Activated CD8-positive, alpha-beta memory T cell treated with anti-CD3 and anti-CD28 coated beads, Interleukin-2, amount 50 U/mL, for 48 hours (primary cell): ENCODE results near the gene KRTAP10-12.
"Not testable (repeated sequence)": the region's sequence is repeated elsewhere in the genome, so short reads cannot be mapped to it uniquely, and the experiment has no call there.

Experiments used
- DNase-seq: peaks from one replicate; pipeline ENCODE4 v3.0.0-alpha.2; 2020

Gene KRTAP10-12

GRCh38 chr21:44697172-44697810 is at the start of gene KRTAP10-12:
TSS of gene KRTAP10-12 (plus strand) at chr21:44697172. CDS start at chr21:44697202, 30 bp downstream.
- DNase-seq = not testable (repeated sequence)

- DNase-seq = no peak
These were observed 49.8 kb upstream of the KRTAP10-12 start for GRCh38 chr21:44647222-44647552.

- no peak for DNase-seq
These were observed 48.2 kb upstream of the KRTAP10-12 start for GRCh38 chr21:44648557-44649311.

GRCh38 chr21:44649521-44650100 is 47.4 kb upstream of the KRTAP10-12 start:
- no peak for DNase-seq

DNA sequence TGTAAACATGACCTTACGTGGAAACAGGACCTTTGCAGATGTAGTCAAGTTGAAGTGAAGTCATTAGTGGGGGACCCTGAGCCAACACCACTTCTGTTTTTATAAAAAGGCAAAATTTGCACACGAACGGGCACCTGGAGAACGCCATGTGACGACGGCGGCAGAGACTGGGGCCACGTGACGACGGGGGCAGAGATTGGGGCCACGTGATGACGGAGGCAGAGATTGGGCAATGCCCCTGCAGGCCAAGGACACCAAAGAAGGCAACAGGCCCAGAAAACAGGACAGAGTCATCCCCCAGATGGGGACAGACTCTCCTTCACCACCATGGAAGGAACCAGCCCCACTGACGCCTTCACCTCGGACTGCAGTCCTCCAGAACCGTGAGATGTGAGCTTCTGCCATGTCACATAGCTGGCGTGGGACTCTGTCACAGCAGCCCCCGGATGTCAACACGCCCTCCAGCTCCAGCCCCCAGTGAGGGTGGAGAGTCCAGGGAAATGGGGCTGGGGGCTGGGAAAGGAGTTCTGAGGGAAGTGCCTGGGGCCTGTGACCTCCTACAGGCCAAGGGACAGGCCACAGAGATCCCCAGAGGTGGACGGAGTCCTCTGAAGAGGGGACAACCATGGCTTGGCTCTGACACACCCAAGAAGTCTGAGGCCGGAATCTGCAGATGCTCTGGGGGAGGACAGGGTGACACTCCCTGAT is 46.6 kb upstream of the KRTAP10-12 start:
- DNase-seq = no peak

DNA sequence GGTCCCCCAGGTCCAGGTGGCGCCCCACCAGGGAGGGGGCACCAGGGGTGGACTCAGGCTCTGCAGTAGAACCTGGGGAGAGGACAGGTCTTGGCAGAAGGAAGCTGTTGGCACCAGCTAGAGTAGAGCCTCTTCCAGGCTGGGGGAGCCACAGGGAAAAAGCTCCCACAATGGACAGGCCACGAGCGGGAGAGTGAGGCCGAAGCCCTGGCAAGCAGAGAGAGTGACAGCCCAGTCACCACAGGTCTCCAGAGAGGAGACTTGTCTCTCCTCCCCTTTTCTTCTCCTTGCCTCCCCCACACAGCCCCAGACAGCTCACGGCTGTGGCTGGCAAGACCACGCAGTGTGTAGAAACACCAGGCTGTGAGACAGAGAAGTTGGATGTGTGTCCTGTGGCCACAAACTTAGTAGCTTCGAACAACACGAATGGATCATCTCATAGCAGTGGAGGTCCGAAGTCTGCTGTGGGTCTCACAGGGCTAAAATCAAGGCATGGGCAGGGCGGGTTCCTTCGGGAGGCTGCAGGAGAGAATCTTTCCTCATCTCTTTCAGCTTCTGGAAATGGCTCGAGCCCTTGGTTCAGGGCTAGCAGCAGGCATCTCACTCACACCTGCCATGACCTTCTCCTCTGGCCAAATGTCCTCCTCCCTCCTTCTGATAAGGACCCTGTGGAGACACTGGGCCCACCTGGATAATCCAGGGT is 45.8 kb upstream of the KRTAP10-12 start:
- DNase-seq = no peak

- DNase-seq = no peak
These were observed 43.8 kb upstream of the KRTAP10-12 start for GRCh38 chr21:44653123-44653522.

- DNase-seq = peak; percentile 47
These were observed 43.1 kb upstream of the KRTAP10-12 start for GRCh38 chr21:44653656-44654575.

- no peak for DNase-seq
These were observed 42.3 kb upstream of the KRTAP10-12 start, which contains the start of gene KRTAP12-4 for GRCh38 chr21:44654576-44655175. TSS of gene KRTAP12-4 (minus strand) at chr21:44654659. CDS start at chr21:44654614, 45 bp downstream.

- no peak for DNase-seq
These were observed 40.1 kb upstream of the KRTAP10-12 start for GRCh38 chr21:44656868-44657267.

- peak; percentile 59 for DNase-seq
These were observed 39.1 kb upstream of the KRTAP10-12 start, which contains the start of gene KRTAP12-3 for GRCh38 chr21:44657635-44658540. TSS of gene KRTAP12-3 (plus strand) at chr21:44657932. CDS start at chr21:44657980, 48 bp downstream.

GRCh38 chr21:44658541-44658910 is 38.4 kb upstream of the KRTAP10-12 start:
- no peak for DNase-seq

- DNase-seq = peak; percentile 53
These were observed 37.9 kb upstream of the KRTAP10-12 start for GRCh38 chr21:44658913-44659595.

DNA sequence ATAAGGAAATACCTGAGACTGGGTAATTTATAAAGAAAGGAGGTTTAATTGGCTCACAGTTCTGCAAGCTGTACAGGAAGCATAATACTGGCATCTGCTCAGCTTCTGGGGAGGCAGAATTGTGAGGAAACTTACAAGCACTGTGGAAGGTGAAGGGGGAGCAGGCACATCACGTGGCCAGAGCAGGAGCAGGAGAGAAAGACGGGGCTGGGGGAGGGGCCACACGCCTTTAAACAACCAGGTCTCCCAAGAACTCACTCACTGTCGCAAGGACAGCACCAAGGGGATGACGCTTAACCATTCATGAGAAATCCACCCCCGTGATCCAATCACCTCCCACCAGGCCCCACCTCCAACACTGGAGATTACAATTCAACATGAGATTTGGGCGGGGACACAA is 35.4 kb upstream of the KRTAP10-12 start:
- DNase-seq = not testable (repeated sequence)

GRCh38 chr21:44664691-44665090 is 32.3 kb upstream of the KRTAP10-12 start:
- DNase-seq = no peak

GRCh38 chr21:44666401-44667320 is 30.3 kb upstream of the KRTAP10-12 start, which contains the start of gene KRTAP12-2:
TSS of gene KRTAP12-2 (minus strand) at chr21:44666927. CDS start at chr21:44666886, 41 bp downstream.
- DNase-seq = no peak

DNA sequence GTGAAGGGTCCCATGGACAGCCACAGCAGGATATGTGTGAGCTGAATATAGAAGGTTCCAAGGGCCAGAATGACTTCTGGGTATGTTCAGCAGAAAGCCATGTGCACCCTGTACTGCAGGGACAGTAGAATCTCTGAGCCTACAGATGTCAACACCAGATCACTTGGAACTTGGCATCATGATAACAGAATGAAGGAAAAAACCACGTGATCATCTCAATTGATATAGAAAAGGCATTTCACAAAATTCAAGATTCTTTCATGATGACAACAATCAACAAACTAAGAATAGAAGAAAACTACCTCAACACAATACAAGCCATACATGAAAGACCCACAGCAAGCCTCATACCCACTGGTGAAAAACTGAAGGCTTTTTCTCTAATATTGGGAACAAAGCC is 29.4 kb upstream of the KRTAP10-12 start:
- no peak for DNase-seq
